Lower leg skin (tissue), 3 donors: ENCODE data around the gene CNOT4.
"Not testable (repeated sequence)": the region's sequence is repeated elsewhere in the genome, so short reads cannot be mapped to it uniquely, and the experiment has no call there.

Experiments used
- POLR2A ChIP-seq, 2 donors: fragments of 450-650 bp; IDR thresholded peaks; one replicate each; pipeline ENCODE4 v1.6.1; 2016 to 2017; ENCODE audit warnings: antibody characterized with exemption in 2 of 2, mild to moderate bottlenecking in 1 of 2, moderate library complexity in 1 of 2
- TF ChIP-seq, protein P1 (sequence below), 3 donors: fragments of 450-650 bp; IDR thresholded peaks; one replicate each; pipeline ENCODE4 v1.5.1; 2016; ENCODE audit warnings: antibody characterized with exemption in 3 of 3, mild to moderate bottlenecking in 3 of 3, moderate library complexity in 2 of 3

DNA sequence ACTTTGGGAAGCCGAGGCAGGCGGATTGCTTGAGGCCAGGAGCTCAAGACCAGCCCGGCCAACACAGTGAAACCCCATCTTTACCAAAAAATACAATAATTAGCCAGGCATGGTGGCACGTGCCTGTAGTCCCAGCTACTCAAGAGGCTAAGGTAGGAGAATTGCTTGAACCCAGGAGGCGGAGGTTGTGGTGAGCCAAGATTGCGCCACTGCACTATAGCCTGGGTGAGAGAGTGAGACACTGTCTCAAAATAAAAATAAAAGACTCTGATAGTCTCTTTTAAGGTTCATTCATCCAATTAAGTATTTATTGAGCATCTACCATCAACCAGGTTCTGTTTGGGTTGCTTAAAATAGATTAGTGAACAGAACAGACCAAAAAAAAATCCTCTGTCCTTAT, 12.7 kb downstream of the CNOT4 start:
- TF ChIP-seq, protein P1, sequence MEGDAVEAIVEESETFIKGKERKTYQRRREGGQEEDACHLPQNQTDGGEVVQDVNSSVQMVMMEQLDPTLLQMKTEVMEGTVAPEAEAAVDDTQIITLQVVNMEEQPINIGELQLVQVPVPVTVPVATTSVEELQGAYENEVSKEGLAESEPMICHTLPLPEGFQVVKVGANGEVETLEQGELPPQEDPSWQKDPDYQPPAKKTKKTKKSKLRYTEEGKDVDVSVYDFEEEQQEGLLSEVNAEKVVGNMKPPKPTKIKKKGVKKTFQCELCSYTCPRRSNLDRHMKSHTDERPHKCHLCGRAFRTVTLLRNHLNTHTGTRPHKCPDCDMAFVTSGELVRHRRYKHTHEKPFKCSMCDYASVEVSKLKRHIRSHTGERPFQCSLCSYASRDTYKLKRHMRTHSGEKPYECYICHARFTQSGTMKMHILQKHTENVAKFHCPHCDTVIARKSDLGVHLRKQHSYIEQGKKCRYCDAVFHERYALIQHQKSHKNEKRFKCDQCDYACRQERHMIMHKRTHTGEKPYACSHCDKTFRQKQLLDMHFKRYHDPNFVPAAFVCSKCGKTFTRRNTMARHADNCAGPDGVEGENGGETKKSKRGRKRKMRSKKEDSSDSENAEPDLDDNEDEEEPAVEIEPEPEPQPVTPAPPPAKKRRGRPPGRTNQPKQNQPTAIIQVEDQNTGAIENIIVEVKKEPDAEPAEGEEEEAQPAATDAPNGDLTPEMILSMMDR (IDR thresholded peaks at IDR 0.05) = not testable (repeated sequence)
- not testable (repeated sequence) for TF ChIP-seq POLR2A (IDR thresholded peaks at IDR 0.05)
